HG03521 (cell line): Measurements from ENCODE around the gene ZDHHC20.
"Not testable (repeated sequence)": the region's sequence is repeated elsewhere in the genome, so short reads cannot be mapped to it uniquely, and the experiment has no call there.

ENCODE experiments used
- ATAC-seq: cut with Tn5 transposase; IDR thresholded peaks from one replicate; pipeline ENCODE4 v1.9.1; 2021; ENCODE audit warnings: mild to moderate bottlenecking, moderate library complexity; ENCODE audit not compliant: unreplicated experiment

ZDHHC20 gene

DNA sequence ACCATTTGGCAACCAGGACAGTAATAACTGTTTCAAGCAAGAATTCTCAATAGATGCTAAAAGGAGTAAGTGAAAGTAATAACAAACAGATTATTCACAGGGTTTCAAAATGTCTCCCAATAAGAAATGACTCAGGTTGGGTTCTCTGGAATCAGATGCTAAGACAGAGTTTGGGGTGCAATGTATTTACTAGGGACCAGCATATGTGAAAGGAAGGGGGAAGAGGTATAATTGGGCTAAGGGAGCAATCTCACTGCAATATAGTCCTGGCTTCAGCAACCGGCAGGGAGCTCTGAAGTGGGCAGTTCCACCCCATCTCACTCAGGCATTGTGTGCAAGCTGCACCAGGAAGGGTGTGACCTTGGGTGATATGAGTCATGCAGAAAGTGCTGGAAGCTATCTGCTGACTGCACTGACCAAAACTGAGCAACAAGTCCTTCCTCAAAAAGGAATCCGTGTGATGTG is 23.4 kb downstream of the ZDHHC20 start:
- peak; percentile 99 for ATAC-seq

- ATAC-seq = no peak
These were observed 23.9 kb downstream of the ZDHHC20 start for GRCh38 chr13:21435231-21435630.

DNA sequence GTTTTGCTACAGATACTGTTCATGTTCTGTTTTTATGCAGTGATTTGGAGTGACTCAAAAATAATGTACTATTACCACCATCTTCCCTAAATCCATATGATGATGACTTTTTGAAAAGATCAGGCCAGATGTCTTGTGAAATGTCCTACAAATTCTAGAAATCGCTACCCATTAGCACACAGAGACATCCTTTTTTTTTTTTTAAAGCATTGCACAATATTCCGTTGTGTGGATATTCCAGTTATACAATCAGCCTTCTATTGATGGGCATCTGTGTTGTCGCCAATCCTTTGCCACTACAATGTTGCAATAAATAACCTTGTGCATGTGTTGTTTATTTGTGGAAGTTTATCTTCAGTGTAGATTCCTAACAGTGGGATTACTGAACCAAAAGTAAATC is 24.5 kb downstream of the ZDHHC20 start:
- no peak for ATAC-seq

DNA sequence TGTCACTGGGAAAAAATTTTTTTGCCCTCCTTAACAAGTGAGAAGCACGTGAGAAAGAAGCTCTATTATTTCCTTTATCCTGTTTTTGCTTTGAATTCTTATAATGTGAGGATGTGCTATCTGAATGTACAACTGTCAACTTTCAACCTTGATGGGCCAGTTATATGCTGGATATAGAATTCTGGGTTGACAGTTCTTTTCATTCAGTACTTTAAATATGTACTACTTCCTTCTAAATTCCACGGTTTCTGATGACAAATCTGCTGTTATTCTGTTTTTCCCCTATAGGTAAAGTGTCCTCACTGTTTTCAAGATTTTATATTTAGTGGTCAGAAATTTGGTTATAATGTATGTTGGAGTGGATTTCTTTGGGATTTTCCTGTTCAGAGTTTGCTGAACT is 29.9 kb downstream of the ZDHHC20 start:
- ATAC-seq = no peak

DNA sequence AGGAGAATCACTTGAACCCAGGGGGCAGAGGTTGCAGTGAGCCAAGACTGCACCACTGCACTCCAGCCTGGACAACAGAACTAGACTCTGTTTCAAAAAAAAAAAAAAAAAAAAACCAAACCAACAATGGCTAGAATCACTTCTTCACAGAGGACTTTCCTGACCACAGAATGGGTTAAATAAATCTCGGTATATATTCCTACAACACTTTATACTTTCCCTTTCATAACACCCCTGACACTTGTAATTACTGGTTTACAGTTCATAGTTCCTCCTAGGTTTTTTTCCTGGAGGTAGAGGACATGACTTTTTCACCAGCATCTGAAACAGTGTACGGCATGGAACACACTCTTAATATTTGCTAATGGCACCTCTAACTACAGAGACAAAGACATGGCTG is 31.4 kb downstream of the ZDHHC20 start:
- ATAC-seq = no peak

DNA sequence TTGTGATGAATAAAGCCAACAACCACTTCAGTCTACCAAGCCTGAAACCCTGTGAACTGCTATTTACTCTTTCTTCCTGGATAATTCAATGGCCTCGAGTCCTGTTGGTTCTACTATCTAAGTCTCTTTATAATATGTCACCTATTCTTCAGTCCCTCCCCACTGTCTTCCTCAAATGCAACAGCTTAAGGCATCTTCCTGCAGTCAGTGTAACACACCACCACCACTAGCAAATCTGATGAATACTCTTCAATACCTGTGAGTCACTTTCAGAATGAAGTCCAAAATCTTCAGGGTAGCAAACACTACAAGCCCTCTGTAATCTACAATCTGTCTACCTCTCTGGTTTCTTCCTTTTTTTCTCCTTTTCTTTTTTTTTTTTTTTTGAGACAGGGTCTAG is 32.9 kb downstream of the ZDHHC20 start:
- ATAC-seq = no peak

DNA sequence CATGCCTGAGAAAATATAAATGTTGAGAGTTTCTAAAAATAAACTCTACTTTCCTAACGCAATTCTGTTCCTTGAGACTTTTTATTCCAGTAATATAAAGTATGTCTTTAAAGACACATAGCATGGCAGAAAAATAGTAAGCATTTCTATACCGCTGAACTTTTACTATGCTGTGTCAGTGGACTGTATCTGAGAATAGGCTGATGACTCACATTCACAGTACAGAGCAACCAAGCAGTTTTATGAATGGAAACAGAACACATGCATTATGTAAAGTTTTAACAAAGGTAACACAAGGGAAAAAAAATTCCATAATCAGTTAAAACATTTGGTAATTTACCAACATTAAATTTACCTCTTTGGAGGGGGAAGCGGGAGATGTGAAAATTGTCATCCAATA is 38.4 kb downstream of the ZDHHC20 start:
- ATAC-seq = no peak

DNA sequence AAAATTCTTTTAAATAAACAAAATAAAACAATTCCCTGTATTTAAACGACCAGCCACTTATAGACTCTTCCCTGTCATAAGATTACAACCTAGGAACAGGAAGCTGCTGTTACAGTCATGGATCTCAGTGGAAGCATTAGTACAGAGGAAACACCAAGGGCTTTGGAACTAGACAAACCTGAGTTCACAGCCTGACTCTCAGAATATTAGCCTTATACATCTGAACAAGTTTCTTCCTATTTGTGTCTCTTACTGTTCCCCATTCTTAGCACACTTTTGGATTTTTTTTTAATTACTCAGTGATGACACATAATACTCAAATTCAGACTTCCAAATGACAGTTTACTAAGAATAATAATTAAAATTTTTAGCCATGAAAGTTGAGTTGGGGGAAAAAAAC is 46.1 kb downstream of the ZDHHC20 start:
- no peak for ATAC-seq

DNA sequence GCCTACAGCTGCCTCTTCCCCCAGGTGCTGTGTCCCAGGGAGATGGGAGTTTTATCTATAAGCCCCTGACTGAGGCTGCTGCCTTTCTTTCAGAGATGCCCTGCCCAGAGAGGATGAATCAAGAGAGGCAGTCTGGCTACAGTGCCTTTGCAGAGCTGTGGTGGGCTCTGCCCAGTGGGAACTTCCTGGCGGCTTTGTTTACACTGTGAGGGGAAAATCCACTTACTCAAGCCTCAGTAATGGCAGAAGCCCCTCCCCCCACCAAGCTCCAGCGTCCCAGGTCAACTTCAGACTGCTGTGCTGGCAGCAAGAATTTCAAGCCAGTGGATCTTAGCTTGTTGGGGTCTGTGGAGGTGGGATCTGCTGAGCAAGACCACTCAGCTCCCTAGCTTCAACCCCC is 48.6 kb downstream of the ZDHHC20 start:
- not testable (repeated sequence) for ATAC-seq

- no peak for ATAC-seq
These were observed 53.8 kb downstream of the ZDHHC20 start for GRCh38 chr13:21405309-21405708.

GRCh38 chr13:21402586-21403307 is 56.4 kb downstream of the ZDHHC20 start:
- ATAC-seq = no peak

DNA sequence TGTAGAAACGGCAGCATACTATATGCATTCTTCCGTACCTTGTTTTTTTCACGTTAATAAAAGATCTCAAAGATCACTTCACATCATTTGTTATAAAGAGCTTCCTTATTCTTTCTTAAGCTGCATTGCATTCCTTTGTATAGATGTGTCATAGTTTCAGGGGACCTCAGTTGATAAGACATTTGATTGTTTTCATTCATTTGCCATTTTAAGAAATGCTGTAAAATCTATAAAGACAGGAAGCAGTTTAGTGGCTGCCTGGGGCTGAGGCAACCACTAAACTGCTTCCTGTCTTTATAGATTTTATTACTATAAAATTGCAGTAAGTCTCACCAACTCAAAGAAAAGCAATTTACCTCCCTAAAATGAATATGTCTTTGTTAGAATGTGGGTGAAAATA is 59.4 kb downstream of the ZDHHC20 start:
- ATAC-seq = no peak

- no peak for ATAC-seq
These were observed 63.1 kb downstream of the ZDHHC20 start for GRCh38 chr13:21395953-21396352.

- no peak for ATAC-seq
These were observed 70.0 kb downstream of the ZDHHC20 start for GRCh38 chr13:21389124-21389523.

DNA sequence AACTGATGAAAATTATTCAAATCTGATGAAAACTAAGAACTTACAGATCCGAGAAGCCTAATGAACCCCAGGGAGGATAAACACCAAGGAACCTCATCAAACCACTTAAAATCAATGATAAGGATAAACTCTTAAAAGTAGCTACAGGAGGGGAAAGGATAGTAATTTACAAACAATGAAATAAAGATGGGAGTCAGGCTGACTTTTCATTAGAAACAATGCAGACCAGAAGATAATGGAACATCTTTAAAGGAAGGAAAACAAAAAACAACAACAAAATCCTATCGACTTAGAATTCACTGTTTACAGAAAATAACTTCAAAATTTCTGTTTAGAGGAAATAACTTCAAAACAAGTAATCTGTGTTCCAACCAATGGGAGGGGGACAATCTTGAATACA is 73.4 kb downstream of the ZDHHC20 start:
- ATAC-seq = no peak

DNA sequence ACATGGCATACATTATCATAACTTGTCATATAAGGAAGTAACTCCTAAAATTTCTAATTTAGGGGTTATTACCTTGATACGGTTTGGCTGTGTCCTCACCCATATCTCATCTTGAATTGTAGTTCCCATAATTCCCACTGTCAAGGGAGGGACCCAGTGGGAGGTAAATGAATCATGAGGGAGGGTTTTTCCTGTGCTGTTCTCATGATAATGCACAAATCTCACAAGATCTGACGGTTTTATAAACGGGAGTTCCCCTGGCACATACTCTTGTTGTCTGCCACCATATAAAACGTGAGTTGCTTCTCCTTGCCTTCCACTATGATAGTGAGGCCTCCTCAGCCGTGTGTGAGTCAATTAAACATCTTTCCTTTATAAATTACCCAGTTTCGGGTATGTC is 76.0 kb downstream of the ZDHHC20 start:
- no peak for ATAC-seq

DNA sequence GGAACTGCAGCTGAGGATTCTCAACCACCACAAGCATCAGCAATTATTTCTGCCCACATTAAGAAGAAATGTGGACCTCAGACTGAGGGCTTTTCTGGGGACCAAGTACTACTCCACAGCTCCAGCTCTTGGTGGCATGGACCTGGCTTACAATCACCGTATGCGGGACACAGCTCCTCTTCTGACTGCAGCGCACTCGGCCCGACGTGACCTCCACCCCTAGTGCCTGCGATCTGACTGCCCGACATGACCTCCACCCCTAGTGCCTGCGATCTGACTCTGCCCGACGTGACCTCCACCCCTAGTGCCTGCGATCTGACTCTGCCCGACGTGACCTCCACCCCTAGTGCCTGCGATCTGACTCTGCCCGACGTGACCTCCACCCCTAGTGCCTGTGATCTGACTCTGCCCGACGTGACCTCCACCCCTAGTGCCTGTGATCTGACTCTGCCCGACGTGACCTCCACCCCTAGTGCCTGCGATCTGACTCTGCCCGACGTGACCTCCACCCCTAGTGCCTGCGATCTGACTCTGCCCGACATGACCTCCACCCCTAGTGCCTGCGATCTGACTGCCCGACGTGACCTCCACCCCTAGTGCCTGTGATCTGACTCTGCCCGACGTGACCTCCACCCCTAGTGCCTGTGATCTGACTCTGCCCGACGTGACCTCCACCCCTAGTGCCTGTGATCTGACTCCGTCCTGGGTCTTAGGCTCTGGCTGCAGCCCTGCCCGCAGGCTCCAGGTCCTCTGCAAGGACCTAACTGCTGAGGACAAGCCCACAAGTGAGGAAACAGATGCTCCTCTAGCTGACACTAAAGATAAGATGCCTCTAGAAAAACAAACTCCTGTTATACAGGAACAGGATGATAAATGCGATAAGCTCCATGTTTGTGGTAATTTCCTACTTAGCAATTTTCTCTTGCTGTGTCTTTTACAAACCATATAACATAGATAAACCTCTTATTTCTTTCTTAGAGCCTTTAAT is 81.8 kb downstream of the ZDHHC20 start:
- ATAC-seq = not testable (repeated sequence)

DNA sequence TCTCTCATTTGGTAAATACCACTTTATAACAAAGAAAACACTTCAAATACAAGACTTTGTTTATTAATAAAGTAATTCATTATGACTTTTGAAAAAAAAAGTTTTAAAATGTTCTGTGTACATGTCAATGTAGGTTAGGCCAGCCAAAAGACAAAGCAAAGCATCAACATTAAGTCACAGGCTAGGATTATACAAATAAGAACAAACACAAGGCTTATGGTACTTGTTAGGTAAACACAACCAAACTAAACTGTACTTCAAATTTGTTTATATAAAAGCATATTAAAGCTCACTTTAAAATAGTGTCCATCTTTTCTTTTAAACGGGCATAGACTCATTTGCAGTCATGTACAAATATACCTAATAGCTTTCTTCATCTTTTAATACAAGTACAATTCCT is 86.6 kb downstream of the ZDHHC20 start:
- no peak for ATAC-seq

DNA sequence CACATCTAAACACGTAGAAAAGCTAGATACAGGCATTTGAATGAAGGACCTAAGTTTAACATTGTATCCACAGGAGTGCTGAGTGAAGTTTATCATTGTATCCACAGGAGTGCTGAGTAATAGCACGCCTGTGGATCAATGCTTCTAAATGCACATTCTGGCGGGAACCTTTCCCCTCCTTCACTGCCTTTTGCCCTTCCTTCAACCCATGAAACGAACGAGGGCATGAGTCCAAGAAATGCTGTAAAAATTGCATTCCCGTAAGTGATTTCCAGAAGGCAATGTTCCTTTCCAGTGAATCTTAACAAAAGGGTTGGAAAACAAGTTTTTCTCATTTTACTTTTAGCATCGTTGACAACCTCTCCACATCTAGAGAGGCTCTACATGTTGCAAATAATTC is 88.1 kb downstream of the ZDHHC20 start:
- ATAC-seq = no peak

GRCh38 chr13:21365574-21365973 is 93.5 kb downstream of the ZDHHC20 start:
- ATAC-seq = no peak

- no peak for ATAC-seq
These were observed 94.2 kb downstream of the ZDHHC20 start for GRCh38 chr13:21364916-21365315.

DNA sequence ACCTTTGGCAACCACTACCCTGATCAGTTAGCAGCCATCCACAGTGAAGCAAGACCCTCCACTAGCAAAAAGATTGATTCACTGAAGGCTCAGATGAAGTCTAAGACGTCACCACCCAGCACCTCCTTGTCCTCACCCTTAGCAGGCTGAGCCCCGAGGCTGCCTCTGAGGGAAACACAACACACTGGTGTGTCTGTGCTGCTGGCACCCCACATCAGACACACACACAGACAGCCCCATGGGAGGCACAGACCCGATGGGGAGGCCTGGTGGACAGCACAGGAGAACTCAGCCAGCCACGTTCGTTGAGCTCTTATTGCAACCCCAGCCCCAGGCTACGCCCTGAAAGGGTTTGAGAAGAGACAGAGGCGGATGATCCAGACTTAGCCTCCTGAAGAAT is 94.7 kb downstream of the ZDHHC20 start:
- ATAC-seq = no peak
